ENCODE data around the gene NKTR. TPM values are rescaled to one million over a fixed set of nuclear protein-coding genes. Genes with fewer than 3 reads are reported as not detected.
A peak's percentile ranks its signal among the peaks of the same experiment; 100 is the strongest.

Gene NKTR
- total and polyA plus RNA-seq, 9 of the 15 experiments (the other 6 are each of a cell fraction or from before 2014, with no cell fraction given), result 19.7 to 123 (median 92.6) TPM

- TF ChIP-seq ESRRB (CRISPR knock-in tag; IDR thresholded peaks at IDR 0.05; ENCODE audit: borderline replicate concordance), result peak; percentile 56; the same call in 1 of the 2 replicates
- no peak for TF ChIP-seq PREB (CRISPR knock-in tag; IDR thresholded peaks at IDR 0.05)
Measured at GRCh38 chr3:42600111-42600957, at the start of gene NKTR (continued).

GRCh38 chr3:42552830-42553229 lies 47.7 kb upstream of the NKTR start:
- Histone ChIP-seq H3K4me2 (ENCODE audit: insufficient read depth, low read length) (no peak overlapping the region), H3K27me3 (ENCODE audit: control insufficient read depth in 2 of 2, insufficient read depth in 2 of 2, low read length in 2 of 2) (no peaks in the 10 kb centered on the region), H3K9me3 (replicated peaks; ENCODE audit: control insufficient read depth, insufficient read depth, low read depth, low read length) (no peaks in the 10 kb centered on the region), H3K4me3 (no peak overlapping the region), H4K20me1 (replicated peaks; ENCODE audit: control insufficient read depth, insufficient read depth, low read length) (peaks cover 8% of the 10 kb centered on the region; the same call in 1 of the 2 replicates), H3K9ac (ENCODE audit: insufficient read depth in 1 of 2, low read depth in 2 of 2, low read length in 2 of 2) (no peak overlapping the region), H3K36me3 (ENCODE audit: control insufficient read depth, insufficient read depth, low read length) (peaks cover 74% of the 10 kb centered on the region), H3K4me1 (replicated peaks in 1 of 2; ENCODE audit: control insufficient read depth in 2 of 2, insufficient read depth in 2 of 2, low read length in 2 of 2) (no peaks in the 10 kb centered on the region), H3K27ac (ENCODE audit: extremely low read depth, low read depth, low read length) (no peak overlapping the region), H3K79me2 (ENCODE audit: control insufficient read depth, insufficient read depth, low read length) (no peaks in the 10 kb centered on the region), H3K9me1 (ENCODE audit: control insufficient read depth, insufficient read depth, low read length) (no peaks in the 10 kb centered on the region), H2AFZ (ENCODE audit: low read depth, low read length) (no peak overlapping the region)
- no peak for ATAC-seq
- no peak for DNase-seq (ENCODE audit: extremely low read depth in 1 of 4, low spot score in 3 of 4)
- ChIA-PET POLR2A (interaction anchor here (0.6 to 1.9 kb wide), 5 partner anchors 10 to 1316 kb away, joined by 3 to 8 read pairs (median 3); partner anchors contain the start of gene SEC22C), CTCF (ENCODE audit: low intra/inter-chr PET ratio) (no interaction called here)
- in situ Hi-C loops (cut with MboI) (no loop called here), intact Hi-C loops (cut with micrococcal nuclease) (no loop called here)
- no peak for TF ChIP-seq ZNF695 (CRISPR knock-in tag; IDR thresholded peaks at IDR 0.05)
- TF ChIP-seq SETDB1 (IDR thresholded peaks at IDR 0.05; ENCODE audit: low read length), result no peak
- no peak for TF ChIP-seq PHF20 (IDR thresholded peaks at IDR 0.05; ENCODE audit: partially characterized antibody)
- no peak for TF ChIP-seq BRD4 (IDR thresholded peaks at IDR 0.05)
- TF ChIP-seq CBX2 (IDR thresholded peaks at IDR 0.05; ENCODE audit: insufficient read depth, low read length, poor library complexity, severe bottlenecking), result no peak
- no peak for TF ChIP-seq HINFP (tag; conservative IDR thresholded peaks at IDR 0.05; ENCODE audit: low read depth)
- no peak for TF ChIP-seq STAG1 (CRISPR knock-in tag; IDR thresholded peaks at IDR 0.05; ENCODE audit: borderline replicate concordance)
- no peak for TF ChIP-seq RBM17 (IDR thresholded peaks at IDR 0.05; ENCODE audit: borderline replicate concordance, low read depth, low read length)
- TF ChIP-seq CEBPG (CRISPR knock-in tag; IDR thresholded peaks at IDR 0.05), result no peak
- no peak for TF ChIP-seq CEBPG (tag; conservative IDR thresholded peaks at IDR 0.05 in 1 of 2, IDR thresholded peaks at IDR 0.05 in 1 of 2)
- TF ChIP-seq ZNF354B (CRISPR knock-in tag; IDR thresholded peaks at IDR 0.05), result no peak
- 37% methylated on average over 1 of the region's 1 CpG for WGBS (ENCODE audit: insufficient coverage, low coverage, missing lambda C conversion rate)
- BruUV-seq (replicated peaks), result no TSS peak
- no peak for FAIRE-seq

Data from K562 (cell line).